DND-41 (cell line): Measurements from ENCODE around the gene AUP1.

Experiments
- ATAC-seq: fragments of 200-7000 bp; cut with Tn5 transposase; 3 replicates; pipeline ENCODE4 v1.9.1; 2021; ENCODE audit warnings: low read depth; ENCODE audit not compliant: insufficient read depth
- DNase-seq: peaks from one replicate; pipeline ENCODE4 v3.0.0-alpha.2; 2020
- H2AFZ ChIP-seq: 2 replicates; pipeline ENCODE4 v1.6.0; 2012; ENCODE audit warnings: low read depth, low read length
- H3K27ac ChIP-seq: 2 replicates; pipeline ENCODE4 v1.5.1; 2012; ENCODE audit warnings: low read length, inconsistent platforms
- H3K27me3 ChIP-seq: fragments of 200-600 bp; sonication (generic); 2 replicates; pipeline ENCODE4 v1.6.0; 2012; ENCODE audit warnings: low read length, mild to moderate bottlenecking, inconsistent platforms; ENCODE audit not compliant: insufficient read depth, poor library complexity
- H3K36me3 ChIP-seq: 2 replicates; pipeline ENCODE4 v1.5.1; 2012; ENCODE audit warnings: low read length, inconsistent platforms; ENCODE audit not compliant: insufficient read depth
- H3K4me1 ChIP-seq: 2 replicates; pipeline ENCODE4 v1.5.1; 2012; ENCODE audit warnings: mild to moderate bottlenecking, low read length; ENCODE audit not compliant: insufficient read depth
- H3K4me2 ChIP-seq: 2 replicates; pipeline ENCODE4 v1.6.0; 2012; ENCODE audit warnings: mild to moderate bottlenecking, moderate library complexity, low read length, inconsistent platforms; ENCODE audit not compliant: insufficient read depth
- H3K4me3 ChIP-seq, 2 experiments: fragments of 200-600 bp in 1 of 2; shearing (Covaris generic) in 1 of 2; 2 replicates each; pipeline ENCODE4 v1.5.1; 2012 to 2016; ENCODE audit warnings: inconsistent platforms in 2 of 2, low read length in 2 of 2, mild to moderate bottlenecking in 2 of 2, low read depth in 1 of 2, moderate library complexity in 1 of 2
- H3K79me2 ChIP-seq: 2 replicates; pipeline ENCODE4 v1.6.0; 2012; ENCODE audit warnings: low read length, inconsistent platforms; ENCODE audit not compliant: insufficient read depth
- H3K9ac ChIP-seq: 2 replicates; pipeline ENCODE4 v1.6.0; 2012; ENCODE audit warnings: low read depth, mild to moderate bottlenecking, inconsistent platforms, low read length, moderate library complexity
- H3K9me3 ChIP-seq: 2 replicates; pipeline ENCODE4 v1.5.1; 2012; ENCODE audit warnings: low read length, moderate library complexity, mild to moderate bottlenecking, inconsistent platforms; ENCODE audit not compliant: insufficient read depth, severe bottlenecking
- H4K20me1 ChIP-seq: 2 replicates; pipeline ENCODE4 v1.6.0; 2012; ENCODE audit warnings: low read length; ENCODE audit not compliant: insufficient read depth
- EZH2 ChIP-seq: IDR thresholded peaks from 3 replicates; pipeline ENCODE4 v1.6.1; 2012; ENCODE audit warnings: borderline replicate concordance, low read depth, mild to moderate bottlenecking, moderate library complexity, low read length, inconsistent platforms; ENCODE audit not compliant: severe bottlenecking
- TF ChIP-seq, protein P1 (sequence below): IDR thresholded peaks from 2 replicates; pipeline ENCODE4 v1.5.1; 2012; ENCODE audit warnings: borderline replicate concordance, low read length, moderate library complexity, mild to moderate bottlenecking; ENCODE audit not compliant: poor library complexity, severe bottlenecking; ENCODE audit errors: extremely low read depth

Gene AUP1

DNA sequence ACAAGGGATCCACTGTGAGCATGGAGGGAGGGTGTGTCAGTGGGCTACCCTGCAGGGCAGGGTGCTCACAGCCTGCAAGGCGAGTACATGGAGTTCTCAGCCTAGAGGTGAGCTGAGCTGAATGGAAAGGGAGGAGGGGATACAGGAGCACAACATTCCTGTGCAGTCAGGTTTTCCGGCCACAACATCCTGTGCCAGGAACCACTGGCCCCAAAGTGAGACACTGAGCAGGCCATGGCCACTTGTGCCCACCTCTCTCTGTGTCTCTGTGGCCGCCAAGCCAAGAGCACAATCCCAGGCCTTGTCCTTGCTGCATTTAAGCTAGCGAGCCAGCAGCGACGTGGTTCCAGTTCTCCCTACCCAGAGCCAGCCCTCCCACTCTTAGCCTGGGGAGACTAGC lies 31.1 kb upstream of the AUP1 start:
- H4K20me1 ChIP-seq, result peaks cover 10% of the 10 kb centered on the region; the same call in 1 of the 2 replicates
- H3K27me3 ChIP-seq, result peaks cover 9% of the 10 kb centered on the region
- H3K4me2 ChIP-seq, result no peak overlapping the region
- peaks cover 6% of the 10 kb centered on the region for H3K4me1 ChIP-seq
- DNase-seq (no peak), ATAC-seq (0 out of 3 replicates have a peak, but pooled peaks have one; percentile 6)
- TF ChIP-seq EZH2, result no peak
- TF ChIP-seq, protein P1, sequence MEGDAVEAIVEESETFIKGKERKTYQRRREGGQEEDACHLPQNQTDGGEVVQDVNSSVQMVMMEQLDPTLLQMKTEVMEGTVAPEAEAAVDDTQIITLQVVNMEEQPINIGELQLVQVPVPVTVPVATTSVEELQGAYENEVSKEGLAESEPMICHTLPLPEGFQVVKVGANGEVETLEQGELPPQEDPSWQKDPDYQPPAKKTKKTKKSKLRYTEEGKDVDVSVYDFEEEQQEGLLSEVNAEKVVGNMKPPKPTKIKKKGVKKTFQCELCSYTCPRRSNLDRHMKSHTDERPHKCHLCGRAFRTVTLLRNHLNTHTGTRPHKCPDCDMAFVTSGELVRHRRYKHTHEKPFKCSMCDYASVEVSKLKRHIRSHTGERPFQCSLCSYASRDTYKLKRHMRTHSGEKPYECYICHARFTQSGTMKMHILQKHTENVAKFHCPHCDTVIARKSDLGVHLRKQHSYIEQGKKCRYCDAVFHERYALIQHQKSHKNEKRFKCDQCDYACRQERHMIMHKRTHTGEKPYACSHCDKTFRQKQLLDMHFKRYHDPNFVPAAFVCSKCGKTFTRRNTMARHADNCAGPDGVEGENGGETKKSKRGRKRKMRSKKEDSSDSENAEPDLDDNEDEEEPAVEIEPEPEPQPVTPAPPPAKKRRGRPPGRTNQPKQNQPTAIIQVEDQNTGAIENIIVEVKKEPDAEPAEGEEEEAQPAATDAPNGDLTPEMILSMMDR, result no peak
- H3K36me3 ChIP-seq, result peaks cover 11% of the 10 kb centered on the region
- H2AFZ ChIP-seq, result no peak overlapping the region
- no peak overlapping the region for H3K27ac ChIP-seq
- no peak overlapping the region for H3K9ac ChIP-seq
- H3K4me3 ChIP-seq, result no peak overlapping the region
- H3K9me3 ChIP-seq, result no peaks in the 10 kb centered on the region
- peaks cover 3% of the 10 kb centered on the region; the same call in 1 of the 2 replicates for H3K79me2 ChIP-seq

DNA sequence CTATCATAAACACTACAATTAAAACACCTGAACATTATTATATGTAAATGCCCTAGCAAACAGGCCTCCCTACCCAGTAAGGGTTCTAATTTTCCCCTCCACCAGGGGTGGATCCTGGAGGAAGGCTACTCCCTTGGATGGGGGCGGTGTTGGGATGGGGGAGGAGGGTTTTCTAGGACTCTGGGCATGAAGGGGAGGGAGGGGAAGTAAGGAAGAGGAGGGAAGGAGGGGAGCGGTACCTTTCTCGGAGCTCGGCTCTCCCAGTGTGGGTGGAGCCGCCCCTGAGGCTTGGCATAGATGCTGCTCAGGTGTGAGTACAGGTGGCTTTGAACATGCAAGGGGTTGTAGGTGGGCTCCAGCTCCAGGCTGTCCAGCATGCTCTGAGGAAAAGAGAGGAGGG lies 30.4 kb upstream of the AUP1 start:
- no peak overlapping the region for H2AFZ ChIP-seq
- H3K79me2 ChIP-seq, result peaks cover 9% of the 10 kb centered on the region
- no peak overlapping the region for H3K4me2 ChIP-seq
- no peak overlapping the region for H3K27ac ChIP-seq
- no peak overlapping the region for H3K9ac ChIP-seq
- ATAC-seq (no peak), DNase-seq (no peak)
- peaks cover 11% of the 10 kb centered on the region for H3K36me3 ChIP-seq
- H3K4me3 ChIP-seq, result no peak overlapping the region
- peaks cover 13% of the 10 kb centered on the region for H3K4me1 ChIP-seq
- no peaks in the 10 kb centered on the region for H3K9me3 ChIP-seq
- TF ChIP-seq, protein P1, result no peak
- no peak for TF ChIP-seq EZH2
- peaks cover 14% of the 10 kb centered on the region; the same call in 1 of the 2 replicates for H4K20me1 ChIP-seq
- peaks cover 9% of the 10 kb centered on the region for H3K27me3 ChIP-seq

DNA sequence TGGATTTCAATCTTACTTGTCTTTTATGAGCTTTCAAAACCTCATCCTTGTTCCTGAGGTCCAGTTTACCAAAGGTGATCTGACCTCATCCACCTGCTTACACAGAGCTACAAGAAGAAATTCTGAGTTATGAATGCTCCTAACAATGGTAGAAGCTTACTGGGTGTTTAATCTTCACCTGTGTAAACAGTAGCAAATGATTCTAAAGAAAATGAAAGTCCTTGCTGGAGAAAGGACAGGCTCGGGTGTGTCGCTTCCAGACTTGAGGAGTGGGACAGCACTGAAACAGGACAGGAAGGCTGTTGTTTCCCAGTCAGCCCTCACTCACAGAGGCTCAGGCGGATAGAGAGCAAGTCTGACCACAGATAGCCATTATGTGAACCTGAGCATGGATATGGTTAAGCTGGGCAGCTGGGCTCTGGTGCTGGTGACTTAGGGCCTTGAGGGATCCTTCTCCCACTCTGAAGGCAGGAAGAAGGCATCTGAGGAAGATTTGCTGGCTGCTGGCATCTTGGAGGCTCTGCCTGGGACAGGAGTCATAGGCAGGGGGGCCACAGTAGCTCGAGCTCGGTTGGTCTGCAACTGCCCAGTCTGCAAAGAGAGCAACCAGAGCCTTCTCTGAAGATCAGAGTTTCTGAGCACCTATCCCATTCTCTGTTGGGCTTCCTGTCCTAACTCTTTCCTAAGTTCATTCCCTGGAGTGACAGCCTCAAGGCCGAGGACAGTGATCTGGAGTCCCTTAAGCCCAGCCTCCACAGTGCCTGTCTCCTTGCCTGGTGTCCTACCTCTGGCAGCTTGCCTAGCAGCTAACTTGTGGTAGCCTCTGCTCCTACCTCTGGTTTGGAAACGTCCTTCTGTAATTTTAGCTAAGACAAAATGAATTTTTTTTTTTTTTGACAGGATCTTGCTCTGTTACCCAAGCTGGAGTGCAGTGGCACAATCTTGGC lies 29.1 kb upstream of the AUP1 start:
- peaks cover 13% of the 10 kb centered on the region for H3K79me2 ChIP-seq
- H4K20me1 ChIP-seq, result peaks cover 14% of the 10 kb centered on the region; the same call in 1 of the 2 replicates

More for the DNA sequence above, 29.1 kb upstream of the AUP1 start:
- peaks cover 9% of the 10 kb centered on the region for H3K27me3 ChIP-seq
- no peak overlapping the region for H3K27ac ChIP-seq
- H2AFZ ChIP-seq, result no peak overlapping the region
- no peak for ATAC-seq
- H3K9me3 ChIP-seq, result no peaks in the 10 kb centered on the region
- H3K4me2 ChIP-seq, result no peak overlapping the region
- DNase-seq, result no peak
- no peak overlapping the region for H3K4me3 ChIP-seq
- no peak overlapping the region for H3K9ac ChIP-seq
- TF ChIP-seq EZH2, result no peak
- TF ChIP-seq, protein P1, result no peak
- H3K36me3 ChIP-seq, result peaks cover 11% of the 10 kb centered on the region
- H3K4me1 ChIP-seq, result peaks cover 20% of the 10 kb centered on the region
